ENCODE results near the gene NPDC1.
"Not testable (repeated sequence)": the region's sequence is repeated elsewhere in the genome, so short reads cannot be mapped to it uniquely, and the experiment has no call there.

The NPDC1 gene

GRCh38 chr9:137015976-137016375, 30.0 kb downstream of the NPDC1 start:
- DNase-seq (ENCODE audit: low read depth, low spot score), result no peak

GRCh38 chr9:137015540-137015930, 30.4 kb downstream of the NPDC1 start:
- DNase-seq (ENCODE audit: low read depth, low spot score), result no peak
- no peak overlapping the region for H3K27ac ChIP-seq

More at GRCh38 chr9:137015976-137016375, 30.0 kb downstream of the NPDC1 start:
- no peak overlapping the region for H3K27ac ChIP-seq

GRCh38 chr9:137014776-137015539, 31.0 kb downstream of the NPDC1 start:
- no peak for DNase-seq (ENCODE audit: low read depth, low spot score)
- no peak overlapping the region for H3K27ac ChIP-seq

- no peak overlapping the region for H3K27ac ChIP-seq
- DNase-seq (ENCODE audit: low read depth, low spot score), result no peak
Observed at GRCh38 chr9:137014166-137014565, 31.8 kb downstream of the NPDC1 start.

GRCh38 chr9:137013571-137013940, 32.4 kb downstream of the NPDC1 start:
- no peak for DNase-seq (ENCODE audit: low read depth, low spot score)
- no peak overlapping the region for H3K27ac ChIP-seq

- no peak overlapping the region for H3K27ac ChIP-seq
- no peak for DNase-seq (ENCODE audit: low read depth, low spot score)
Observed at GRCh38 chr9:137012694-137013570, 33.0 kb downstream of the NPDC1 start.

- no peak overlapping the region for H3K27ac ChIP-seq
- no peak for DNase-seq (ENCODE audit: low read depth, low spot score)
Observed at GRCh38 chr9:137011907-137012675, 33.9 kb downstream of the NPDC1 start.

GRCh38 chr9:137011156-137011555, 34.8 kb downstream of the NPDC1 start:
- DNase-seq (ENCODE audit: low read depth, low spot score), result no peak
- H3K27ac ChIP-seq, result no peak overlapping the region

- H3K27ac ChIP-seq, result no peak overlapping the region
- no peak for DNase-seq (ENCODE audit: low read depth, low spot score)
Observed at GRCh38 chr9:137009938-137010732, 35.8 kb downstream of the NPDC1 start.

- DNase-seq (ENCODE audit: low read depth, low spot score), result no peak
- H3K27ac ChIP-seq, result no peak overlapping the region
Observed at GRCh38 chr9:137009217-137009616, 36.8 kb downstream of the NPDC1 start.

GRCh38 chr9:137008312-137008711, 37.7 kb downstream of the NPDC1 start:
- no peak for DNase-seq (ENCODE audit: low read depth, low spot score)
- no peak overlapping the region for H3K27ac ChIP-seq

- DNase-seq (ENCODE audit: low read depth, low spot score), result no peak
- H3K27ac ChIP-seq, result no peak overlapping the region
Observed at GRCh38 chr9:137007816-137008270, 38.1 kb downstream of the NPDC1 start.

GRCh38 chr9:137007108-137007815, 38.7 kb downstream of the NPDC1 start:
- no peak for DNase-seq (ENCODE audit: low read depth, low spot score)
- no peak overlapping the region for H3K27ac ChIP-seq

- no peak overlapping the region for H3K27ac ChIP-seq
- DNase-seq (ENCODE audit: low read depth, low spot score), result no peak
Observed at GRCh38 chr9:137006116-137007003, 39.6 kb downstream of the NPDC1 start.

- DNase-seq (ENCODE audit: low read depth, low spot score); H3K27ac ChIP-seq: not testable (repeated sequence)
Observed at GRCh38 chr9:137004285-137004684, 41.7 kb downstream of the NPDC1 start.

- no peak for DNase-seq (ENCODE audit: low read depth, low spot score)
- H3K27ac ChIP-seq, result no peak overlapping the region
Observed at GRCh38 chr9:137002646-137003041, 43.3 kb downstream of the NPDC1 start.

- DNase-seq (ENCODE audit: low read depth, low spot score), result no peak
- no peak overlapping the region for H3K27ac ChIP-seq
Observed at GRCh38 chr9:137001857-137002645, 43.9 kb downstream of the NPDC1 start.
